HEK293T (cell line): ENCODE measurements around the gene UBR1.

Experiments
- CTCF ChIA-PET: fragments of 350-600 bp; formaldehyde crosslinking; extraction: SDS; loops from one replicate; lab custom pipeline; 2021; ENCODE audit warnings: antibody characterized with exemption, inconsistent platforms; lab: Yijun Ruan, JAX
- POLR2A ChIA-PET: fragments of 350-600 bp; formaldehyde crosslinking; extraction: SDS; loops from one replicate; lab custom pipeline; 2020; ENCODE audit warnings: antibody characterized with exemption, inconsistent platforms; lab: Yijun Ruan, JAX
- DNase-seq: peaks from one replicate; pipeline ENCODE4 v3.0.0; 2012; ENCODE audit warnings: mixed read lengths; ENCODE audit errors: extremely low spot score
- ARNT ChIP-seq: fragments of 450-650 bp; IDR thresholded peaks from 2 replicates; pipeline ENCODE4 v1.6.1; 2017; ENCODE audit warnings: mild to moderate bottlenecking
- BHLHE40 ChIP-seq: fragments of 450-650 bp; IDR thresholded peaks from 2 replicates; pipeline ENCODE4 v1.6.1; 2016; ENCODE audit warnings: mild to moderate bottlenecking, moderate library complexity, borderline replicate concordance
- ELF4 ChIP-seq: fragments of 450-650 bp; IDR thresholded peaks from 2 replicates; pipeline ENCODE4 v1.6.1; 2017; ENCODE audit warnings: antibody characterized with exemption
- FOXA1 ChIP-seq: fragments of 450-650 bp; IDR thresholded peaks from 2 replicates; pipeline ENCODE4 v1.6.1; 2016; ENCODE audit warnings: mild to moderate bottlenecking
- FOXK2 ChIP-seq: fragments of 450-650 bp; IDR thresholded peaks from 2 replicates; pipeline ENCODE4 v1.6.1; 2016; ENCODE audit warnings: mild to moderate bottlenecking
- FOXM1 ChIP-seq: fragments of 450-650 bp; IDR thresholded peaks from 2 replicates; pipeline ENCODE4 v1.6.1; 2017; ENCODE audit warnings: mild to moderate bottlenecking, borderline replicate concordance
- HDGF ChIP-seq: fragments of 450-650 bp; IDR thresholded peaks from 2 replicates; pipeline ENCODE4 v1.6.1; 2017; ENCODE audit warnings: antibody characterized with exemption, borderline replicate concordance
- L3MBTL2 ChIP-seq: fragments of 450-650 bp; conservative IDR thresholded peaks from 2 replicates; pipeline ENCODE4 v1.6.1; 2016; ENCODE audit warnings: mild to moderate bottlenecking
- LEF1 ChIP-seq: fragments of 450-650 bp; IDR thresholded peaks from 2 replicates; pipeline ENCODE4 v1.6.1; 2017; ENCODE audit warnings: mild to moderate bottlenecking, borderline replicate concordance
- NFRKB ChIP-seq: fragments of 450-650 bp; IDR thresholded peaks from 2 replicates; pipeline ENCODE4 v1.6.1; 2016; ENCODE audit warnings: mild to moderate bottlenecking, moderate library complexity
- SP1 ChIP-seq: fragments of 450-650 bp; IDR thresholded peaks from 2 replicates; pipeline ENCODE4 v1.6.1; 2017
- SUZ12 ChIP-seq: fragments of 450-650 bp; IDR thresholded peaks from 2 replicates; pipeline ENCODE4 v1.6.1; 2016; ENCODE audit warnings: mild to moderate bottlenecking
- TARDBP ChIP-seq: fragments of 450-650 bp; IDR thresholded peaks from 2 replicates; pipeline ENCODE4 v1.6.1; 2016
- ZNF384 ChIP-seq: fragments of 450-650 bp; IDR thresholded peaks from 2 replicates; pipeline ENCODE4 v1.6.1; 2016
- TF ChIP-seq, protein P1 (sequence below): fragments of 450-650 bp; IDR thresholded peaks from 2 replicates; pipeline ENCODE4 v1.6.1; 2016

The UBR1 gene

DNA sequence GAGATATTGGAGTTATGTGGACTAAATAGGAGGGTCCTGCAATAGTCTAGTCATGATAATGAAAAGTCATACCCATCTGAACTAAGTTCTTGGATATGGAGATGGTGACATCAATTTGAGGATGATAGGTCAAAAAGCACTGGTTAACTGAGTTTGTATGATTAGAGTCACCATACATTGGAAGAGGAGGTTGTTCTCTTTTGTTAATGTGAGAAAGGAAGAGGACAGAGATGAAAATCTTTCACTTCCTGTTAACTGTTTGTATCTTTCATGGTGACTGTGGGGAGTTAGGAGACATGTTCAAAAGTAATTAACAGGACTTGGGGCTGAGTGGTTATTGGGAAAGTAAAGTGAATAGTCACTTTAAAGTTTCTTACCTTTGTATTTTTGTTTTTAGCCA, 38.7 kb upstream of the UBR1 start:
- no peak for DNase-seq
- TF ChIP-seq, protein P1, sequence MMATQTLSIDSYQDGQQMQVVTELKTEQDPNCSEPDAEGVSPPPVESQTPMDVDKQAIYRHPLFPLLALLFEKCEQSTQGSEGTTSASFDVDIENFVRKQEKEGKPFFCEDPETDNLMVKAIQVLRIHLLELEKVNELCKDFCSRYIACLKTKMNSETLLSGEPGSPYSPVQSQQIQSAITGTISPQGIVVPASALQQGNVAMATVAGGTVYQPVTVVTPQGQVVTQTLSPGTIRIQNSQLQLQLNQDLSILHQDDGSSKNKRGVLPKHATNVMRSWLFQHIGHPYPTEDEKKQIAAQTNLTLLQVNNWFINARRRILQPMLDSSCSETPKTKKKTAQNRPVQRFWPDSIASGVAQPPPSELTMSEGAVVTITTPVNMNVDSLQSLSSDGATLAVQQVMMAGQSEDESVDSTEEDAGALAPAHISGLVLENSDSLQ, result no peak
- TF ChIP-seq SP1 (no peak), ARNT (no peak), HDGF (no peak), LEF1 (no peak), NFRKB (no peak), FOXA1 (no peak)
- CTCF ChIA-PET, result no interaction called here
- POLR2A ChIA-PET, result no interaction called here

DNA sequence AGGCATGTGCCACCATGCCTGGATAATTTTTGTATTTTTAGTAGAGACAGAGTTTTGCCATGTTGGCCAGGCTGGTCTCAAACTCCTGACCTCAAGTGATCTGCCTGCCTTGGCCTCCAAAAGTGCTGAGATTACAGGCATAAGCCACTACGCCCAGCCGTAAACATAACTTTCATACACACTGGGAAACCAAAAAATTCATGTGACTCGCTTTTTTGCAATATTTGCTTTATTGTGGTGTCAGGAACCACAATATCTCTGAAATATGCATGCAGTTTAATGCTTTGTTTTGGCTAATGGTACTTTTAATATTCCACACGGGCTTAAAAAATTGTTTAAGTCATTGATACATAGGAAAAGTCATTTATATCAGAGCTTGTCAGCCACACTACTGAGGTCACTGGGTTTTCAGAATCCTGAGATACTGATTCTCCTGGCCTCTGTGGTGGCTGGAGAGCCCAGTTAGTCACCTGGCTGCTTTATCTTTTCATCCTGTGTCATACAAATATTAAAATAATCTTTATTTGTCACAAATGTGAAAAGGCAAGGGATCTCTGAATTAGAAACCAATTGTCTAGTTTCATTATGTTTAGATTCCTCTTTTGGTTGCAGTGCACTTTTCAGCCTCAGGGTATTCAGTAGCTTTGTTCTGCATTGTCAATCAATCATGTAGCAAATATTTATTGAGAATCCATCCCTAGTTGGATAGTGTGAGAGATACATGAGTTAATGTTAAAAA, 37.5 kb upstream of the UBR1 start:
- ChIA-PET POLR2A (no interaction called here), CTCF (no interaction called here)
- no peak for DNase-seq
- TF ChIP-seq HDGF, result no peak
- no peak for TF ChIP-seq ARNT
- no peak for TF ChIP-seq ZNF384
- no peak for TF ChIP-seq L3MBTL2
- TF ChIP-seq BHLHE40, result no peak
- no peak for TF ChIP-seq FOXM1
- no peak for TF ChIP-seq ELF4
- no peak for TF ChIP-seq SUZ12
- no peak for TF ChIP-seq TARDBP
- no peak for TF ChIP-seq LEF1
- TF ChIP-seq SP1, result no peak
- no peak for TF ChIP-seq NFRKB

DNA sequence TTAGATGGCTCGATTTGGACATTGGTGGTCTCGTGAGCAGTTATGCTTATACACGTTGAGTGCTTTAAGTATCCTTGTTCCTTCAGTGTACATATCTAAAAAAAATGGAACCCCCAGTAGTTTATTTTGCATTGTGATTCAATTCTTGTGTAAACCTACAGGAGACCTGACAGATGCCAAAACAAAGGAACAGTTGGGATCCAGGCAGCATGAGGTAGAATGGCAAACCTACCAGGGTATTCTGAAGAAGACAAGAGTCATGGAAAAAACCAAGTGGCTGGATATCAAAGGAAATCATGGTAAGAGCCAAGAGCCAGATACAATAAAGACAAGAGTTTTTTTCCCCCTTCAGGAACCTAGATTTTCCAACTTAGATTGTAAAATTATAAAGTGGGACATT, 29.5 kb upstream of the UBR1 start:
- CTCF ChIA-PET, result no interaction called here
- TF ChIP-seq FOXM1, result no peak
- no peak for TF ChIP-seq NFRKB
- TF ChIP-seq L3MBTL2, result no peak
- no peak for TF ChIP-seq SP1
- TF ChIP-seq ELF4, result no peak
- POLR2A ChIA-PET, result no interaction called here
- no peak for DNase-seq

DNA sequence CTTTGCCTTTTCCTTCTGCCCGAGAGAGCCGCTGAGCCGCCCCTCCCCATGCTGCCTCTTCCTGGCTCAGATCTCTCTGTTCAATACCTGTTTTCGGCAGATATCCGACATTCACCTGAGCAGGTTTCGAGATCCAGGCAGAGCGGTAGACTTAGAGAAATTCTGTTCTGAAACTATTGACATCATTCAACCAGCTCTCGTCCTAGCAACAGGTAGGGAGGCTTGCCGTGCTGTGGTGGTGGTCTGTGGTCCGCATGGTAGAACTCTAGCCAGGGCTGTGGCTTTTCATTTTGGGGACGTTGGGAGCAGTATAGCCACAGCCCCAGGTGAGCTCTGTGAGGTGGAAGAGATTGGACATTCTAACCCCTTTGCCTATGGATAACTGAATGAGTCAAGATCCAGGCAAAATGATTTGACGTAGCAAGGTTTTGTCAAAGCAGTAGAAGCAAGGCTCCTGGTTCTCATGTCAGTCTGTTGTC, 28.4 kb upstream of the UBR1 start:
- no peak for DNase-seq
- ChIA-PET POLR2A (no interaction called here), CTCF (interaction anchor here (1.0 kb wide), 1 partner anchor 31 kb away, joined by 3 read pairs; no protein-coding TSS in a partner anchor)
- TF ChIP-seq L3MBTL2 (0 out of 2 replicates have a peak, but pooled peaks have one; percentile 4), FOXK2 (no peak), ZNF384 (no peak), ARNT (no peak), FOXA1 (no peak), TARDBP (no peak)
- TF ChIP-seq, protein P1, result no peak

DNA sequence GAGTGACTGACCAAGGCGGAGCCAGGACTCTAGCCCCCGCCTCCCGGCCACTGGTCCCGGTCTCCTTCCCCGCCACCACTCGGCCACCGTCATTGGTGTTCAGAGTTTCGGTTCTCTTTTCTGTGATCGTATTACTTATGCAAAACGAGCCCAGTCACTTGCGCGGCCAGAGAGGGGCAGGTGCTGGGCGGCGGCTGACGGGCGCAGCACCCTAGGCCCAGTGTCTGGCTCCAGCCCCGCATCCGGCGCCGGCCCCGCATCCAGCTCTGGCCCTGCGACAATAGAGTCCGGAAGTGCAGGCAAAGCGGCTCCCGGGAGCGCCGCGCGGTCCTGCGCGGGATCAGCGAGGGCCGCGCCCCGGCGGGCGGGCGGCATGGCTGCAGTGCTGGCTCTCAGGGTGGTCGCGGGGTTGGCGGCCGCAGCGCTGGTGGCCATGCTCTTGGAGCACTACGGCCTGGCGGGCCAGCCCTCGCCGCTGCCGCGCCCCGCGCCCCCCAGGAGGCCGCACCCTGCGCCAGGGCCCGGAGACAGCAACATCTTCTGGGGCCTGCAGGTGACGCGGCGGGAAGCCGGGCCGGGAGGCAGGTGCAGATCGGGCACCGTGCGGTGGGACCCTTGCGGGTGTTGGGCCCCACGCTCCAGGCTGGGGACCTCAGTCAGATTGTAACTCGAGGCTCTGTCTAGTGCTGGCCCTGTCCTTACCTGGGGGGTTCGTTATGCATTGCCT, 27.8 kb upstream of the UBR1 start, which contains the start of gene TMEM62:
TSS of gene TMEM62 (plus strand) at position 157 of the 727 bp plus-strand sequence. CDS start at position 374, 217 bp downstream.
- POLR2A ChIA-PET, result no interaction called here
- TF ChIP-seq ELF4, result peak; percentile 40; the same call in 1 of the 2 replicates
- 0 out of 2 replicates have a peak, but pooled peaks have one; percentile 13 for TF ChIP-seq L3MBTL2
- no peak for TF ChIP-seq TARDBP
- CTCF ChIA-PET, result interaction anchor here (1.0 kb wide), 1 partner anchor 30 kb away, joined by 3 read pairs; no protein-coding TSS in a partner anchor
- DNase-seq, result peak; percentile 58

DNA sequence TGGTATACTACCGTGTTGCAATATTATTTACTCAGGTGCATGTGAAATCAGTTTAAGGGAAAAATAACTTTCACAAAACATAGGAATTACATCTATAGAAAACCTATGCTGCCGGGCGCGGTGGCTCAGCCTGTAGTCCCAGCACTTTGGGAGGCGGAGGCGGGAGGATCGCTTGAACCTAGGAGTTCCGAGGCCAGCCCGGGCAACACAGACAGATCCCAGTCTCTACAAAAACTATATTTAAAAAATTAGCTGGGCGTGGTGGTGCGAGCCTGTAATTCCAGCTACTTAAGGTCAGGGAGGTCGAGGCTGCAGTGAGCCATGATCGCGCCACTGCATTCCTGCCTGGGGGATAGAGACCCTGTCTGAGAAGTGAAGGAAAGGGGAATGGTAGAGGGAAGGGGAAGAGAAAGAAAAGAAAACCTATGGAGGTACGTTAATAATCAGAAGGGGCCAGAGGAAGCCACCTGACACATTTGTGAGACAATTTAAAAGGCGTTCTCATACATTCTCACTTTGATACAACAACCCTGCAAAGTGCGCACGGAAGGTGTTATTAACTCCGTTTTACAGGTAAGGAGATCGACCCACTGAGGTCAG, 27.1 kb upstream of the UBR1 start:
- ChIA-PET CTCF (no interaction called here), POLR2A (no interaction called here)
- TF ChIP-seq, protein P1, result no peak
- TF ChIP-seq TARDBP (no peak), SUZ12 (no peak), FOXM1 (no peak), HDGF (no peak), SP1 (no peak), FOXA1 (no peak), FOXK2 (no peak), ARNT (no peak), ZNF384 (no peak), L3MBTL2 (no peak)
- DNase-seq, result no peak
